Psoas muscle (tissue), 8 donors: ENCODE measurements around the gene ZMYND8. TPM values are rescaled to one million over a fixed set of nuclear protein-coding genes. Genes with fewer than 3 reads are reported as not detected.

Experiments used
- ATAC-seq, 4 donors: fragments of 200-7000 bp; cut with Tn5 transposase; one replicate each; pipeline ENCODE4 v1.9.1; 2020; ENCODE audit warnings: moderate library complexity in 3 of 4, mild to moderate bottlenecking in 2 of 4
- DNase-seq, 2 donors: peaks; one replicate each; pipeline ENCODE4 v3.0.0-alpha.2; 2020
- H3K27ac ChIP-seq: fragments of 200-600 bp; one replicate; pipeline ENCODE4 v1.8.0; 2022
- H3K27me3 ChIP-seq, 3 donors: fragments of 200-600 bp in 1 of 3; one replicate each; pipeline versions ENCODE4 v1.6.1 to v1.8.0; 2013 to 2022; ENCODE audit warnings: low read length in 2 of 3, mild to moderate bottlenecking in 2 of 3, moderate library complexity in 1 of 3; ENCODE audit not compliant: insufficient read depth in 3 of 3
- H3K36me3 ChIP-seq, 2 donors: fragments of 200-600 bp in 1 of 2; one replicate each; pipeline versions ENCODE4 v1.6.1 to v1.8.0; 2013 to 2022; ENCODE audit warnings: low read depth in 1 of 2, mild to moderate bottlenecking in 1 of 2, moderate library complexity in 1 of 2; ENCODE audit not compliant: insufficient read depth in 1 of 2
- H3K4me1 ChIP-seq: fragments of 200-600 bp; one replicate; pipeline ENCODE4 v1.8.0; 2022
- H3K4me3 ChIP-seq: fragments of 200-600 bp; one replicate; pipeline ENCODE4 v1.8.0; 2022; ENCODE audit warnings: mild to moderate bottlenecking
- H3K9me3 ChIP-seq: fragments of 200-600 bp; one replicate; pipeline ENCODE4 v1.8.0; 2022
- CTCF ChIP-seq: fragments of 200-600 bp; IDR thresholded peaks from one replicate; pipeline ENCODE4 v1.8.0; 2022; ENCODE audit warnings: antibody characterized with exemption
- WGBS, 3 donors: extraction: QIAGEN DNeasy Blood & Tissue Kit; methylation state at CpG; one replicate each; pipeline versions ENCODE4 v1.1.6 to v1.1.7; 2013; 5-methylcytosine and 5-hydroxymethylcytosine counted together
- intact Hi-C, 2 donors: fragments of 100-400 bp; cut with DNase I; formaldehyde crosslinking; loops; one replicate each; pipeline versions ENCODE4 v1.11.0 to v1.14.2; 2022
- polyA plus RNA-seq, 3 donors: library from polyadenylated mRNA; stranded (reverse); fragments of 200-250 nt; gene quantifications; one replicate each; pipeline ENCODE4 v1.2.3, GENCODE V29; 2013
- total RNA-seq, 4 donors: library from RNA; stranded (reverse); fragmentation: NEBNext Ultra II Directional in 2 of 4; extraction: Animal tissue kit (Norgen Biotek cat#: 25700) in 2 of 4; gene quantifications; one replicate each; pipeline versions ENCODE4 v1.2.1 to v1.2.4, GENCODE V29; 2021 to 2023
- donor health status: healthy with polysubstance abuse.
- donor health status: DM: no; HTN: no; CAD: no; lungs with moderate emphysema.
- donor health status: Bipolar disorder and iron deficiency.
- donor health status: healthy.
- donor health status: DM: yes; HTN: yes; CAD: no.
- donor health status: DM: no; HTN: no; CAD: no.
- donor health status: DM: no; HTN: no; CAD: no.
- donor health status: DM: yes; HTN: yes; CAD: no.

ZMYND8 gene
- total and polyA plus RNA-seq, 7 donors, result 4.7 to 42.9 (median 17.7) TPM

DNA sequence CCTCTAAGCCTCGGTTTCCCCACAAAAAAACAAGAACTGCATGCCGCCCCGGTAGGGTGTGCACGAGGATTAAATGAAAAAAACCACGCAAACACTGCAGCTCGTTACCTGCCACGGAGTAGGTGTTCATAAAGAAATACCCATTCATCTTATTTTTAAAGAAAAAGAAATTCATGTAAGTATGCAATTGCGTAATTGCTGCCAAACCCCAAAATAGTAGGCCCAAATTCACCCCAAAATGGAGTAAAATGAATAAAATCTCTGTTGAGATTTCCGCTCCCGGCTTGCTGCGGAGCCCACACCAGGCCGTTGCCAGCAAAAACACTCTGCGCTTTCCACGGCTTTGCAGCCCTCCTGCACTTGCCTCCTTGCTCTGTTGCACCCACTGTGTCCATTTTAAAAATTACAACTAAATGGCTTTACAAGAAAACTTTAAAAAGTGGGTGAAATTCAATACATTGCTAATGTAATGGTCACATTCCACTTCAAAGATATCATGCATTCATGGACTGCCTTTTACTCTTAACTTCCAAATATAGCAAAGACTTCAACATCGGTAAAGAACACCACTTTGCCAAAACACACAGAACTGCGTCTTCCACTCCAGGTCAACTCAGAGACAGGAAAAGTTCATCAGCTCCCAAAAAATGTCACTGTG, 125.0 kb downstream of the ZMYND8 start:
- Histone ChIP-seq H3K4me1 (no peaks in the 10 kb centered on the region), H3K9me3 (no peaks in the 10 kb centered on the region), H3K4me3 (no peak overlapping the region), H3K27me3 (no peaks in the 10 kb centered on the region), H3K27ac (no peak overlapping the region), H3K36me3 (peaks cover 18 to 94% of the 10 kb centered on the region in 2 donors)
- no peak for TF ChIP-seq CTCF
- WGBS, 3 donors, result 93 to 94% (median 94%) methylated on average over 16 of the region's 16 CpGs
- intact Hi-C loops, result no loop called here
- DNase-seq (no peak), ATAC-seq (no peak)

DNA sequence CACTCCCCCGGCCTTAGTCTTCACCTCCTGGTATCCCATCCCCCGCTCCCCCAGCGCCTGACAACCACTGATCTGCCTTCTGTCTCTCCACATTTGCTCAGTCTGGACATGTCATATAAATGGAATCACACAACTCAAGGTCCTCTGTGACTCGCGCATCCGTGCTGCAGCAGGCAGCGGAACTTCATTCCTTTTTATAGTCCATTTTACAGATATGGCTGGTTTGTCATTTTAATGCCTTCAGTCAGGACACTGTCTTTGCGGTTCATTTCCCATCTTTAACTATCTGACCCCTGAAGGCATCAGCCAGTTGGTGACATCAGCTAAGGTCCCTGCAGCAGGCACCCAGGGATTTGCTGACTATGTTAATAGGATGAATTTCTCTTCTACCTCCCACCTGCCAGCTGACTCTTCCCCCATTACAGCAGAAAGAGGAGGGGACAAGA, 125.7 kb downstream of the ZMYND8 start:
- DNase-seq (no peak), ATAC-seq (no peak)
- Histone ChIP-seq H3K9me3 (no peaks in the 10 kb centered on the region), H3K27me3 (no peaks in the 10 kb centered on the region), H3K36me3 (peaks cover 21 to 94% of the 10 kb centered on the region in 2 donors), H3K4me3 (no peak overlapping the region), H3K27ac (no peak overlapping the region), H3K4me1 (no peaks in the 10 kb centered on the region)
- 93 to 97% (median 96%) methylated on average over 8 of the region's 8 CpGs for WGBS, 3 donors
- TF ChIP-seq CTCF, result no peak
- intact Hi-C loops, result no loop called here

DNA sequence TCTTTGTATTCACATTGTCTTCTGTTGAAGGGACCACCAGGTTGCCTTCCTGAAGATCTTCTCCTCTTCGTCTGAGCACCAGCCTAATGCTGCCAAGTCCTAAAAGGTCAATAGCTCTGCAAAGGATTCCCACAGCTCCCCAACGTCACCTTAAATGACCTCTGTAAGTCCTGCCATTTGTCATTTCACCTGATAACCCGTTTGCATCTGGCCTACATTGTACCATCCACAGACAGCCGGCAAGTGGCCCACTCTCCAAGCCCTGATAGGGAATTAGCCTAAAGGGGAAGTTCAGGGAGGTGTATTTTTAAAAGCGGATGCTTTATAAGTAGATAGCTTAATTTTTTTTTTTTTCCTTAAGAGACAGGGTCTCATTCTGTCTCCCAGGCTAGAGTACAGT, 127.8 kb downstream of the ZMYND8 start:
- intact Hi-C loops, result no loop called here
- Histone ChIP-seq H3K4me1 (no peaks in the 10 kb centered on the region), H3K27ac (no peak overlapping the region), H3K4me3 (no peak overlapping the region), H3K27me3 (no peaks in the 10 kb centered on the region), H3K9me3 (no peaks in the 10 kb centered on the region), H3K36me3 (peaks cover 22 to 93% of the 10 kb centered on the region in 2 donors)
- ATAC-seq, result no peak
- no peak for TF ChIP-seq CTCF
- DNase-seq, result no peak
- 42 to 51% (median 45%) methylated on average over 5 of the region's 5 CpGs for WGBS, 3 donors

- 83 to 94% (median 86%) methylated on average over 9 of the region's 9 CpGs for WGBS, 3 donors
- ATAC-seq (no peak), DNase-seq (no peak)
- Histone ChIP-seq H3K27me3 (no peaks in the 10 kb centered on the region), H3K4me1 (no peaks in the 10 kb centered on the region), H3K36me3 (peaks cover 21 to 95% of the 10 kb centered on the region in 2 donors), H3K27ac (no peak overlapping the region), H3K9me3 (no peaks in the 10 kb centered on the region), H3K4me3 (no peak overlapping the region)
- intact Hi-C loops, result no loop called here
- no peak for TF ChIP-seq CTCF
Measured at GRCh38 chr20:47227576-47227975, 128.9 kb downstream of the ZMYND8 start.

DNA sequence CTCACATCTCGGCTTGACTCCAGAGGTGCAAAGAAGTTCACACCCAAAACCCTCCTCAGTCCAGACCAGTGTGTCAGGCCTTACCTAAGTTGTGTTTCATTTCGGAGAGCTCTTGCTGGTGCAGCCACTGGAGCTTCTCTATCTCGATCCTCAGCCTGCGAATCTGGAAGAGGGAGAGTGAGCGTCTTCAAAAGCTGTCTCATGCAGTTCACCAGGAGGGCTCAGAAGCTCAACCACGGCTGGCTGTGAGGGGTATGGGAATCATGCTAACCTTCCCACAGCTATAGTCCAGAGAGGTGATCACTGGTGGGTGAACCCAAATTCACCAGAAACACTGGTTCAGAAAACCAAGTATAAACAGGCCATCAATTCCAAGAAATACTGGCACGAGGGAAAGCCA, 129.4 kb downstream of the ZMYND8 start:
- no peaks in the 10 kb centered on the region for H3K27me3 ChIP-seq
- ATAC-seq (no peak), DNase-seq (no peak)
- no peak for TF ChIP-seq CTCF
- H3K27ac ChIP-seq, result no peak overlapping the region
- H3K36me3 ChIP-seq, result peaks cover 21 to 95% of the 10 kb centered on the region in 2 donors
- intact Hi-C loops, result no loop called here
- no peaks in the 10 kb centered on the region for H3K4me1 ChIP-seq
- H3K4me3 ChIP-seq, result no peak overlapping the region
- H3K9me3 ChIP-seq, result no peaks in the 10 kb centered on the region
- WGBS, 3 donors, result 87 to 98% (median 94%) methylated on average over 7 of the region's 7 CpGs
